Liver (tissue), 9 donors: ENCODE measurements around the gene KIFC3. TPM values are rescaled to one million over a fixed set of nuclear protein-coding genes. Genes with fewer than 3 reads are reported as not detected.

ENCODE experiments used
- DNase-seq: peaks from one replicate; pipeline ENCODE4 v3.0.0-alpha.2; 2017; ENCODE audit warnings: low spot score
- H3K27ac ChIP-seq, 2 donors: one replicate each; pipeline ENCODE4 v1.7.0; 2013; ENCODE audit warnings: inconsistent platforms in 2 of 2, low read length in 2 of 2, control low read depth in 1 of 2, low read depth in 1 of 2, mild to moderate bottlenecking in 1 of 2
- H3K27me3 ChIP-seq, 4 donors: one replicate each; pipeline versions ENCODE4 v1.6.1 to v1.7.0; 2013; ENCODE audit warnings: low read length in 3 of 4, inconsistent platforms in 1 of 4, mild to moderate bottlenecking in 1 of 4, moderate library complexity in 1 of 4; ENCODE audit not compliant: control insufficient read depth in 4 of 4, insufficient read depth in 4 of 4
- H3K36me3 ChIP-seq, 4 donors: one replicate each; pipeline versions ENCODE4 v1.6.1 to v1.7.0; 2013; ENCODE audit warnings: low read length in 3 of 4, mild to moderate bottlenecking in 3 of 4, low read depth in 1 of 4, moderate library complexity in 1 of 4; ENCODE audit not compliant: control insufficient read depth in 4 of 4, insufficient read depth in 3 of 4
- H3K4me1 ChIP-seq, 4 donors: one replicate each; pipeline versions ENCODE4 v1.6.1 to v1.7.0; 2013; ENCODE audit warnings: low read length in 3 of 4, mild to moderate bottlenecking in 3 of 4, moderate library complexity in 1 of 4; ENCODE audit not compliant: control insufficient read depth in 4 of 4, insufficient read depth in 4 of 4
- H3K4me3 ChIP-seq, 3 donors: one replicate each; pipeline versions ENCODE4 v1.6.1 to v1.7.0; 2013; ENCODE audit warnings: low read length in 3 of 3, control low read depth in 1 of 3, low read depth in 1 of 3, mild to moderate bottlenecking in 1 of 3
- H3K9ac ChIP-seq, 2 donors: one replicate each; pipeline ENCODE4 v1.7.0; 2013; ENCODE audit warnings: low read length in 2 of 2, mild to moderate bottlenecking in 2 of 2, moderate library complexity in 2 of 2, control low read depth in 1 of 2, low read depth in 1 of 2
- H3K9me3 ChIP-seq, 4 donors: one replicate each; pipeline versions ENCODE4 v1.6.1 to v1.7.0; 2013; ENCODE audit warnings: low read length in 3 of 4; ENCODE audit not compliant: control insufficient read depth in 4 of 4
- ATF3 ChIP-seq: IDR thresholded peaks from 2 replicates; pipeline ENCODE4 v1.6.1; 2016; ENCODE audit warnings: antibody characterized with exemption
- CTCF ChIP-seq: fragments of 150-350 bp; IDR thresholded peaks from 2 replicates; pipeline ENCODE4 v1.5.1; 2017; ENCODE audit warnings: improper control_type of control experiment, low read depth, low read length; ENCODE audit not compliant: missing input control
- EGR1 ChIP-seq, 2 donors: IDR thresholded peaks; 2 replicates each; pipeline ENCODE4 v1.6.1; 2016 to 2018; ENCODE audit warnings: antibody characterized with exemption in 2 of 2, low read depth in 2 of 2
- FOXA1 ChIP-seq: IDR thresholded peaks from 2 replicates; pipeline ENCODE4 v1.6.1; 2016; ENCODE audit warnings: antibody characterized with exemption
- FOXA2 ChIP-seq: IDR thresholded peaks from 2 replicates; pipeline ENCODE4 v1.6.1; 2016; ENCODE audit warnings: antibody characterized with exemption
- GABPA ChIP-seq, 2 donors: IDR thresholded peaks in 1 of 2; conservative IDR thresholded peaks in 1 of 2; 2 replicates each; pipeline ENCODE4 v1.6.1; 2016; ENCODE audit warnings: antibody characterized with exemption in 2 of 2, mild to moderate bottlenecking in 1 of 2, moderate library complexity in 1 of 2
- HNF4A ChIP-seq, 2 donors: conservative IDR thresholded peaks; 2 replicates each; pipeline ENCODE4 v1.6.1; 2016; ENCODE audit warnings: antibody characterized with exemption in 2 of 2, mild to moderate bottlenecking in 2 of 2
- HNF4G ChIP-seq: IDR thresholded peaks from 2 replicates; pipeline ENCODE4 v1.6.1; 2016; ENCODE audit warnings: antibody characterized with exemption
- JUND ChIP-seq, 2 donors: IDR thresholded peaks; 2 replicates each; pipeline ENCODE4 v1.6.1; 2016; ENCODE audit warnings: antibody characterized with exemption in 2 of 2
- MAX ChIP-seq: IDR thresholded peaks from 2 replicates; pipeline ENCODE4 v1.6.1; 2016; ENCODE audit warnings: antibody characterized with exemption
- NR2F2 ChIP-seq: IDR thresholded peaks from 2 replicates; pipeline ENCODE4 v1.6.1; 2016; ENCODE audit warnings: antibody characterized with exemption
- RAD21 ChIP-seq, 2 donors: IDR thresholded peaks; 2 replicates each; pipeline ENCODE4 v1.6.1; 2016; ENCODE audit warnings: antibody characterized with exemption in 2 of 2, mild to moderate bottlenecking in 2 of 2
- REST ChIP-seq: IDR thresholded peaks from 2 replicates; pipeline ENCODE4 v1.6.1; 2016; ENCODE audit warnings: antibody characterized with exemption, mild to moderate bottlenecking
- RXRA ChIP-seq, 2 donors: IDR thresholded peaks; 2 replicates each; pipeline ENCODE4 v1.6.1; 2017 to 2018; ENCODE audit warnings: antibody characterized with exemption in 2 of 2, mild to moderate bottlenecking in 1 of 2
- SP1 ChIP-seq: IDR thresholded peaks from 2 replicates; pipeline ENCODE4 v1.6.1; 2018; ENCODE audit warnings: antibody characterized with exemption, mild to moderate bottlenecking
- TAF1 ChIP-seq: conservative IDR thresholded peaks from 2 replicates; pipeline ENCODE4 v1.6.1; 2016; ENCODE audit warnings: antibody characterized with exemption, mild to moderate bottlenecking
- YY1 ChIP-seq: IDR thresholded peaks from 2 replicates; pipeline ENCODE4 v1.6.1; 2016; ENCODE audit warnings: antibody characterized with exemption, mild to moderate bottlenecking
- ZBTB33 ChIP-seq: IDR thresholded peaks from 2 replicates; pipeline ENCODE4 v1.6.1; 2016; ENCODE audit warnings: antibody characterized with exemption
- WGBS: extraction: QIAGEN DNeasy Blood & Tissue Kit; methylation state at CpG from one replicate; pipeline ENCODE4 v1.1.7; 2013; 5-methylcytosine and 5-hydroxymethylcytosine counted together
- polyA plus RNA-seq, 2 donors: library from polyadenylated mRNA; stranded (reverse) in 1 of 2; unstranded in 1 of 2; fragments of 200-250 nt in 1 of 2; fragments of >200 nt in 1 of 2; fragmentation: Nextera tagmentation in 1 of 2; extraction: Ambion mirVana in 1 of 2; gene quantifications; one replicate each; pipeline versions ENCODE4 v1.2.1 to v1.2.3, GENCODE V29; 2013 to 2015
- total RNA-seq, 2 donors: library from RNA; depleted of rRNA; stranded (reverse); fragments of >200 nt; gene quantifications; one replicate each; pipeline ENCODE4 v1.2.3, GENCODE V29; 2014
- donor health status: healthy.
- donor health status: healthy.
- donor health status: healthy.
- donor health status: healthy.
- donor health status: healthy.

The KIFC3 gene
- total and polyA plus RNA-seq, 4 donors: 16.5 to 103 (median 27.4) TPM

- Histone ChIP-seq H3K36me3 (no peaks in the 10 kb centered on the region), H3K4me1 (peaks cover 2 to 13% (median 8%) of the 10 kb centered on the region in 4 donors), H3K9ac (no peak overlapping the region), H3K27me3 (no peaks in the 10 kb centered on the region), H3K4me3 (no peak overlapping the region), H3K9me3 (no peaks in the 10 kb centered on the region), H3K27ac (no peak overlapping the region)
- TF ChIP-seq FOXA1 (no peak), EGR1 (IDR thresholded peaks at IDR 0.05; ENCODE audit: low read depth in 2 of 2) (no peak), TAF1 (no peak), HNF4G (no peak), YY1 (no peak), ATF3 (no peak), REST (no peak), FOXA2 (no peak), CTCF (no peak), ZBTB33 (no peak), RAD21 (IDR thresholded peaks at IDR 0.05) (no peak), SP1 (no peak), HNF4A (conservative IDR thresholded peaks at IDR 0.05) (no peak), JUND (IDR thresholded peaks at IDR 0.05) (no peak), RXRA (IDR thresholded peaks at IDR 0.05) (no peak), GABPA (IDR thresholded peaks at IDR 0.05 in 1 of 2, conservative IDR thresholded peaks at IDR 0.05 in 1 of 2) (no peak), MAX (no peak), NR2F2 (no peak)
- no peak for DNase-seq
- WGBS: 95% methylated on average over 10 of the region's 10 CpGs
These were observed 42.2 kb upstream of the KIFC3 start for GRCh38 chr16:57844416-57845030.
